GM19467 (cell line): ENCODE data around the gene ANKRD13A.

Source experiments
- ATAC-seq: cut with Tn5 transposase; IDR thresholded peaks from one replicate; pipeline ENCODE4 v1.9.1; 2021; ENCODE audit warnings: mild to moderate bottlenecking, moderate library complexity; ENCODE audit not compliant: unreplicated experiment

The ANKRD13A gene

DNA sequence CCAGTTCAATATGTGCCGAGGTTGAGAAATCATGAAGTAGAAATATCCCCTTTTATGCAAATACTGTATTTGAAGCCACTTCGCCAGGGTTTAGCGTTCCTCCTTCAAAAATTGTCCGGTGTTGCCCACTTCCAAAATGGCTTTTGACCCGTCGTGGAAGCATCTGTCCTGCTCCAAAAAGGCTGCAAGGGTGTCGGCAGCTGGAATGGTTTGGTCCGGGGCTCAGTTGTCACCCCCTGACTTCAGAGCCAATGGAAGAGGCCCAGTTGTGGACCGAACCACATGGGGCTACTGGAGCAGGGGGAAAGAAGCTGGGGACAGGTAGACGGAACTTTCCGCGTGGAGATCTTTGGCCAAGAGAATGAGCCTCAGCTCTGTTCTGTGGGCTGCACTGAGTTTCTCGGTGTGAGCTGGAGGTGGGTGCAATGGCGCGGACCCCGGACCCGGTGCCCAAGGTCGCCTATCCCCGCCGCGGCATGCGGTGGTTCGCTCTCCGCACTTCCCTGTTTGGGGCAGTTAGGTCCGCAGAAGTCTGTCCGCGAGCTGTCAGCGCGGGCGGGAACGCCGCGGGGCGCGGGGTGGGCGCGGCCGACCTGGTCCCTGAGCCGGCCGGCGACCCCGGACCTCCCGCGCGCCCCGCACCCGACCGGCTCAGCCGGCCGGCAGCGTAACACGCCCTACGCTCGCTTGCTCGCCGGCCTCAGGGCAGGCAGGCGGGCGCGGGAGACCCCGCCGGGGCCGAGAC is at the start of gene ANKRD13A:
Gene ANKRD13A, plus strand, starts transcription at position 527 of the 745 bp plus-strand sequence. CDS start 259 bp downstream, outside the sequence.
- ATAC-seq = peak; percentile 50

DNA sequence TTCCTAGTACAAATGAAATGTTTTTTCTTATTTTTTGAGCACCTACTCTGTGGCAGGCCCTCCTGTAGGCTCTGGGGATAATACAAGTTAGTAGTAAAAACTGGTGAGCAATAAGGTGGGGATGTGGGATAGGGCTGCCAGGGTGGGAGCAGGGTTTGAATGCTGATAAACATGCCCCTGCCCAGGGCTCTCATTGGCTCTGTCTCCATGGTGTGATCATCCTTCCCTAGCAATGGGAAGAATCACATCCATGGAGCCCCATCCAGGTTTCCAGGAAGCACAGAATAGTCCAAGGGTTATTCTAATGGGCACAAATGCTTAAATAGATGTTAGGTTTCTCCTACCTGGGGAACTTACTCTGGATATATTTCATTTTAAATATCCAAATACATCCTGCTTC is 48.6 kb upstream of the ANKRD13A start:
- ATAC-seq = no peak

DNA sequence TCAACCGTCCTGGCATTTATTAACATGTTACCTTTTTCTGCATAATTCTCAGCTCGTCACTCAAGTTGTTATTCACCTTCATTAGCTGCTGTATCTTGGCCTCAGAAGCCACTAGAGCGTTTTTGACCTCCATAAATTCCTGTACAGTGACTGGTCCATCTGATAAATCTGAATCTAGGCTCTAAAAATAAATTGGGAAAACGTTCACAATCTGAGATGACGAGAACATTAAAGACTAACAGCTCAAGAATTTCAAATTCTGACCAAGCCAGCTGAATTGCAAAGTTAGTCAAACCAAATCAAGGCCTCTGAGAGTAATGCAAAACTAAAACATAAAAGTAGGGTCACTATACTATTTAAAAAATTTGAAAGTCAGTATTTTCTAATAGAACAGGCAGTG is 48.1 kb upstream of the ANKRD13A start:
- no peak for ATAC-seq

DNA sequence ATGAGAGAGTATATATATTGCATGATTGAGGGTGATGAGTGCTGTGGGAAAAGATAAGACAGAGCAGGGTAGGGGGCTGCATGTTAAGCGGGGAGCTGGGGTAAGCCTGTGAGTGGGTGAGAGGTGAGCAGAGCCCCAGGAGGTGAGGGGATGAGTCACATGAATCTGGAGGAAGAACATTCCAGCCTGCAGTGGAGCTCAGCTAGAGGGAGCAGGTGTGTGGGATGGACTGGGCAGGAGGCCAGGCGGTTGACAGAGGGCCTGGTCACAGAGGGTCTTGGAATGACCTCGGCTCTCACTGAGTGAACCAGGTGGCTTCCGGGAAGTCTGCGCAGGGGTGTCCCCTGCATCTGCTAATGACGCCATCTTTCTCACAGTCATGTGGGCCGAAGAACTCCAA is 47.5 kb upstream of the ANKRD13A start:
- no peak for ATAC-seq

DNA sequence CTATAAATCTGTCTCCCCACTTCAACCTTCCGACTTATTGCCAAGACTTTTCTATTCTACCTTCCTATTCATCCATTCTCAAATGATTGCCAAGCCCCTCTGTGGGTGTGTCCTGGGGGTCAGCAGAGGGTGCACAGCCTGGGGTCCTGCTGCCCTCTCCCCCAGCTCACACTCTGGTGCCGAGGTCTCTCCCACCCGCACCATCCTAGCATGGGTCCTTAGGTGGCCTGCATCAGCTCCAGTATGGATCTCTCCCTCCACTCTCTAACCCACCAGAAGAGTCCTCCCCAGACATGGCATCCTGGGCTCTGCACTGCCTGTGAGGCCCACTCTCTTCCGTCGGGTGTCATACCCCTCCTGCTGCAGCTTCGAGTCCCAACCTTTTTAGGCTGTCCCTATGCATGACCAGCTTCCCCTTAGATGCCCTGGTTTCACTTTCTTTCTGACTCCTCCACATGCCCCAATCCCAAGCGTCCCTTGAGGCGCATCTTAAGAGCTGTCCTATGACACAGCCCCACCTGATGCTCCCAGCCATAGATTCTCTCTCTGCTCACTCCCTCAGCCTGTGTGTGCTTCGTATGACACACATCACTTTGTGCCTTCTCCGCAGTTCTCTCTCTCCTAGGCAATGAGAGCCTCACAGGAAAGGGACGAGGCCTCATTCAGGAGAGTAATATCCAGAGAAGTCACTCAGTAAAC is 46.9 kb upstream of the ANKRD13A start:
- no peak for ATAC-seq

DNA sequence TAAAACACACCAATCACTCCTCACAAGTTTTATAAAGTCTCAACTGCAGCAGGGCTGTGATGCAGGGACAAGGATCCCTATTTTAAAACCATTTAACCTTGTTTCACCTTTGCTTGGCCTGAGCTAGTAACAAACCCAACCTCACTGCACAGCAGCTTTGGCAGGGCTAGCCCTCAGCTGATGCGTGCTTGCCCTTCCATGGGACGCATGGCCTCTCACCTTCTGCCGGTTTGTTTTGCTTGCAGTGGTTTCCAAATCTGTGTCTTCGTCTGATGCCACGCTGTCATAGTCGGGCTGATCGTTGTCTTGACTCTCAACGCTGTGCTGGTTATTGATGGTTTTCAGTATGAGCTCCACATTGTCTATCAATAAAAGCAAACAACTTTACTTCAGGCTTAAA is 46.4 kb upstream of the ANKRD13A start:
- ATAC-seq = no peak

DNA sequence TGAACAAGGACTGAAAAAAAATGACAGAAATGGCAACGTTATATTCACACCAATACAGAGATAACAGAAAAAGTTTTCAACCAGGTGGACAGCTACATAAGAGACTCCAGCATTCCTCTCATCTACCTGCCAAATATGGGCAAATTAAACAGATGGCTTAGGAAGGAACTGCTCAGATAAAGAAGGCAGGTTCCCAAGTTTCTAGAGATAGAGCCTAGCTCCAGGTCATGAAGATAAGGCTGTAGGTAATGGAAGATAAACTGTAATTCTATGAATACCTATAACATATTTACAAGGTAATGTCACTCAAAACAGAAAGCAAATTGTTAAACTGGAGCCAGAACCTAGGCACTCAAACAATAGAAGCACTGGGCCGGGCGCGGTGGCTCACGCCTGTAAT is 45.6 kb upstream of the ANKRD13A start:
- no peak for ATAC-seq

DNA sequence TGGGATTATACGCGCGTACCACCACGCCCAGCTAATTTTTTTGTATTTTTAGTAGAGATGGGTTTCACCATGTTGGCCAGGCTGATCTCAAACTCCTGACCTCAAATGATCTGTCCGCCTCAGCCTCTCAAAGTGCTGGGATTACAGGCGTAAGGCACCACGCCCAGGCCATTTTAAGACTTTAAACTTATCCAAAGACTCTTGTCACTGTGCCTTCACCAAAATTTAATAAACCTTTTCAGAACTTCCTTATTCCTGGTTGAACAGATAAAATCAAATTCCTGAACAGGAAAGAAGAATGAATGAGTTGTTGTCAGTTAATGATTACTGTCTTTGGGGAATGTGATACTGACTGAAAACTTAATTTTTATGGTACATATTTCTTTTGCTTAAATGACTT is 40.9 kb upstream of the ANKRD13A start:
- ATAC-seq = no peak

DNA sequence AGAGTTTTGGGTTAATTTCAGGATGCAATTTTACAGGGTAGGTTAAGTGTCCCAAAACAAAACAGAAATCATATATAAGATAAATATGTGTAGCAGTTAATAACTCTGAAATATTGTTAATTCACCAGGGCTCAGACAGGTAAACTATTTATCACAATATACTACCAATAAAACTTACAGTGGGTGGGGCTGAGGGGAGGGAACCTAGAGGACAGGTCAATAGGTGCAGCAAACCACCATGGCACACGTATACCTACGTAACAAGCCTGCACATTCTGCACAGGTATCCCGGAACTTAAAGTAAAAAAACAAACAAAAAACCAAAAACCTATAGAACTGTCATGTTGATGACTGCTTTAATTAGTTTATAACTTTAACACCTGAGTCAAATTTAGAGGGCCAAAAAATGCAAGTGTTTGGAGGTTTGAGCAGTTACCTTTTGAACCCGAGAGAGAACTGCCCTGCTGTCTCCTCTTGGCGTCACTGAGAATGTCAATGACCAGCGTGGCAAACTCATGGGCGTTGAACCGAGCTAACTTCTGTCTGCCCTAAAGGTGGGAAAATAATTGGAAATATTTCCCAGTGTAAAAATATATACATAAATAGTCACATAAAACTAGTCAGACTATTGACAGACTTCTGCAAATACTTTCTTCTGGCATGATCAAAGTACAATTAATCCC is 39.7 kb upstream of the ANKRD13A start:
- no peak for ATAC-seq

DNA sequence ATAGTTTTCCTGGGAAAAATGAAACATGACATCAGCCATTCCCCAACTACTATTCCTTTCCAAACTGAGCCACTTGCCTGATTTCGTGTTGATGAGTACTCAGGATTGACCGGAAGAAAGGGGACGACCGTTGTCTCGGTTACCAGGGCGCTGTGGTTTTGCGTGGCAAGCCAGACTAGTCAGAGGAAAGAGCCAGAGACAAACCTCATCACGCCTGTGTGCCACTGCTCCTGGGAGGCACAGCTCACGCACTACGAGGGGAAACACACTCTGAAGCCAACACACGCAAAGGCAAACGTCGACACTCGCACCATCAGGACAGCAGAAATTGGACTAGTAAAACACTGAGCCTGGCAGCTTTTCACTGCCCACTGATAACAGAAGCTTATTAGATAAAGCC is 38.0 kb upstream of the ANKRD13A start:
- no peak for ATAC-seq

DNA sequence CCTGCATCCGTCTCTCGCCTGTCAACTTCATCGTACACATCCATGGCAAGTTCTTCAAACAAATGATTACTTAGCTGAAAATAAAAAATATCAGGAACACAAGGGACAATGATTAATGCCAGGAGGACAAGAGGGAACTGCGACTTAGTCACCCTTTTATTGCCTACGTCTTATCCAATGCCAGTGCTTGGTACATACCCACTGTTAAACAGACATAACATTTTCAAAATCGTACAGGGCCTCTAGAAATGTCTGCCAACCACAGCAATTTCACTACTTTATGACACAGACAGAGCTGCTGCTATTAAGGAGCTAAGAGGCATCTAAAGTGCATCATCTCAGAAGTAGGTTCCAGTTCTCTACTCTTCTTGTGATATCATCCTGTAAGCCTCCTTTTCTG is 37.6 kb upstream of the ANKRD13A start:
- ATAC-seq = no peak

DNA sequence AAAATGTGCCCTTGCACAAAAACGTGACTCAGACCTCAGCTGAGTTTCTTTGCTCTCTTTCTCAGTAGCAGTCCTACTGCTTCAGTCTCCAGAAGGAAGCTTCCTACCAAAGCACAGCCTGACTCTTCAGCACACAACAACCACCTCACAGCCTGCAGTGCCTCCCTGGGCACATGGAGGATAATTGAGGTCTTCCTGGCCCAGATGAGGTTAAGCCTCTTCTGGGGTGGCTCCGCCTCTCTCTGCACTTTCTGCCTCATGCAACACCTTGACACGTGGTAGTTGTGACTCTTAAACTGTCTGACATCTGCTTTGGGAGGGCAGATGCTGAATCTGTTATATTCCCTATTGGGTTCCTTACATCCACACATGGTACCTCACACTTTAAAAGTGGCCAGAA is 36.8 kb upstream of the ANKRD13A start:
- ATAC-seq = no peak

DNA sequence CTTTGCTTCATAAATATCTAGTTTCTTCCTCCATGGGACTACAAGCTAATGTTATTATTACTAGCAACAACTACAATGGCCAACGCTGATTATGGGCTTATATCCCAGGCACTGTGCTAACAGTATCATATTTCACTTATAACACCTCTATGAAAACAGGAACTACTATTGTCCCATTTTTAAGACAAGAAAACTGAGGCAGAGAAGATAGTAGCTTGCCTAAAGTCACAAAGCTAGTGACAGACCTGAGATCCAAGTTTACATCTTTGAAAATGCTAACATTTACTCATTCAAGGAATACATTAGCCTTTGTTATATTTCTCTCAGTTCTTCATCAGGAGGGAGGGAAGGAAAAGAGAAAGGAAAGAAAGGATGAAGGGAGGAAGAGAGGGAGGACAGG is 35.9 kb upstream of the ANKRD13A start:
- ATAC-seq = no peak

DNA sequence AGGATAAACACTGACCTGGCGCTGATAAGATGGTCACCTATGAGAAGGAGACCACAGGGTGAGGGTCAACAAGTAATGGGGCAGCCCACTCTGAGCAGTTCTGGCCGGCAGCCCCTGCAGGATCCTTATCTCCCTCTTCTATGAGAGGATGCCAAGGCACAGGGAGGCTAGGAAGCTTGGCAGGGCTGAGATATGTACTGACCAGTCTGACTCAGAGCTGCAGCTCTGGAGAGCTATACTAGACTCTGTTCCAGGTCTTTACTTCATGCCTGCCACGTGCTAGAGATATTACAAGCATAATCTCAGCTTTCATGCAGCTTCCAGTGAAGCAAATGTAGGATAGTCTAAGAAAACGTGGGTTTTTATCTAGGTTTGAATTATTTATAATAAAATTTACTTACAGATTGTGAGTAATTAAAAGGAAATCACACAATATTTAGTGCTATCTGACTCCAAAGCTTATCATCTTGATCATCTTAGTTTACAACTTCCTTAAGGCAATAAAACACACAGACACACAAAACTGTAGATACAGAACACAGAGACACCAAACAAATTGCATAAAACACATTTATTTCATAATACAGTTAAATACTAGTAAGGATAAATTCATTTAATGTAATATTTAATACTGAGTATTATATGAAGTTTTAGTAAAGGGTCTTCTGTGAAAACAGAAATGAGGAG is 35.3 kb upstream of the ANKRD13A start:
- no peak for ATAC-seq

DNA sequence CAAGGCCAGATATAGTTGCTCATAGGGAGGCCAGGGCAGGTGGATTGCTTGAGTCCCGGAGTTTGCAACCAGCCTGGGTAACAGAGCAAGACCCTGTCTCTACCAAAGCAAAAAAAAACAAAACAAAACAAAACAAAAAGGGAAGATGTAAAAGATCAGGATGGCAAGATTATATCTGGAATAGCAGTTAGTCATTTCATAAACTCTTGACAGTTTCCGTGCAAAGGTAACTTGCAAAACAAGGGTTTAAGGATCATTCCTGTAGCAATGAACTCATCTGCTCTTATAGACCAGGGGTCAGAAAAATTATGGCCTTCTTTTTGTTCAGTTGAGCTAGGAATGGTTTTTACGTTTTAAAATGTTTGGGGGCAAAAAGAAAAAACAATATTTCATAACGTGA is 32.7 kb upstream of the ANKRD13A start:
- ATAC-seq = no peak

DNA sequence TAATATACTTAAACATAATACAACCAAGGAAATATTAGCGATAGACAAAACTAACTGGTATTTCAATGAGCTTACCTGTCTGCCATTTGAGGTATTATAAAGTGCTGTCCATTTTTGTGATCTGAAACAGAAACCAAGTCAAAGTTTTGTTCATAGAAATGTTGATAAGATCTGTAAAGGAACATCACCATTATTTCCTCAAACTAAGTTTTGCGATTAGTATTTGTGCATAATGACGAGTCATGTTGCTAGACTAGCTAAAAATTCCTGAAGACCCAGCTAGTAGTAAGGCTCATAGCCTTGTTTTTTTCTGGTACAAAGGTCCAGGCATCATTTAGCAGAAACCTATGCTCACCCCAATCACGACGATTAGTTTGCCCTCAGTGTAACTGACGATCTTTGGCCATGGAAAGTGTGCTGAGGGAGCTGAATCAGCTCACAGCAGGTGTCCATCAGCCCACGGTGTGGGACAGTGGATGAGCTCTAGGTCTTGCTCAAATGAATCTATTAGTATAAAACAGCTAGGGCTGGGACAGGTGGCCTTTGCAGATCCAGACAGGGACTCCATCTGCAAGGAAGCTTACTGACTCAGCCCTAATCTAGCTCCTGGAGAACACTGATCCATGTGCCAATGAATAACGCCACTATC is 31.7 kb upstream of the ANKRD13A start:
- ATAC-seq = no peak

DNA sequence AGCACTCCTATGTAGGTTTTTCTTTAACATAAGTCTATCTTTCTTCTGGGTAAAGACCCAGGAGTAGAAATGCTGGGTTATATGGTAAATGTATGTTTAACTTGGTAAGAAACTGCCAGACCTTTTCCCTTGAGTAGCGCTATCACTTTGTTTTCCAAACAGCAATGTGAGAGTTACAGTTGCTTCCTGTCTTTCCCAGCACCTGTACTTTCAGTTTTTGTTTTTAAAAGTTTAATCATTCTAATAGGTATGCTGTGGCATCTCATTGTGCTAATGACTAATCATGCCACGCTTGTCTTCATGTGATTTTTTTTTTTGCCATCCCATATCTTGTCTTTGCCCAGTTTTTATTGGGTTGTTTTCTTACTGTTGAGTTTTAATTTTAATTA is 31.2 kb upstream of the ANKRD13A start:
- ATAC-seq = no peak

DNA sequence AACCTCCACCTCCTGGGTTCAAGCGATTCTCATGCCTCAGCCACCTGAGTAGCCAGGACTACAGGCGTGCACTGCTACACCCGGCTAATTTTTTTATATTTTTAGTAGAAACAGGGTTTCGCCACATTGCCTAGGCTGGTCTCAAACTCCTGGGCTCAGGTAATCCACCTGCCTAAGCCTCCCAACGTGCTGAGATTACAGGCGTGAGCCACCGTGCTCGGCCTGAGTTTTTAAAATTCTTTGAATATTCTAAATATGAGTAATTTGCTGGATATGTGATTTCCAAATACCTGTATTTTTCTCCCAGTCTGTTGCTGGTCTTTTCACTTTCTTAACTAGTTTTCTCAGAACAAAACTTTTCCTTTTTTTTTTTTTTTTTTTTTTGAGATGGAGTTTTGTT is 30.4 kb upstream of the ANKRD13A start:
- no peak for ATAC-seq

DNA sequence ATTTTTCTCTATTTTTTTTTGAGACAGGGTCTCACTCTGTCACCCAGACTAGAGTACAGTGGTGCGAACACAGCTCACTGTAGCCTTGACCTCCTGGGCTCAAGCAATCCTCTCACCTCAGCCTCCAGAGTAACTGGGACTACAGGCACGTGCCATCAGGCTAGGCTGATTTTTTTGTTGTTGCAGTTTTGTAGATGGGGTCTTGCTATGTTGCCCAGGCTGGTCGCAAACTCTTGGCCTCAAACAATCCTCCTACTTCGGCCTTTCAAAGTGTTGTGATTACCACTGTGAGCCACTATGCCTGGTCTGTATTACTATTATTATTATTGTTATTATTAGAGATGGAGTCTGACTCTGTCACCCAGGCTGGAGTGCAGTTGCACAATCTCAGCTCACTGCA is 26.4 kb upstream of the ANKRD13A start:
- ATAC-seq = no peak

DNA sequence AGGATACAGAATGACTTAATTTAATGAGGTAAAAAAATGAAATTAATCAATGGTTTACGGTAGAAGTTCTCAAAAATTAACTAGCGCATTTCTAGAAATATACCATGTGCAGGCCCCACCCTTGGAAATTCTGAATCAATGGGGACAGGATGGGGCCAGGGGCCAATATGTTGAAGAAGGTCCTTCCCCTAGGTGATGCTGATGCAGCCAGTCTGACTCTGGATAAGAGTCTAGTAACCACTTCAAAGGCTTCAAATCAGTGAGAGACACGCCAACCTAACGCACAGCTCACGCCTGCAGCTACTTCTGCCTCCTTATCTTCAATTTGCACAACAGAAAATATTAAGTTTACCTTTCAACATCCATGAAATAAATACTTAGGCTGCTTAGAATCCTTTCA is 17.9 kb upstream of the ANKRD13A start:
- no peak for ATAC-seq

DNA sequence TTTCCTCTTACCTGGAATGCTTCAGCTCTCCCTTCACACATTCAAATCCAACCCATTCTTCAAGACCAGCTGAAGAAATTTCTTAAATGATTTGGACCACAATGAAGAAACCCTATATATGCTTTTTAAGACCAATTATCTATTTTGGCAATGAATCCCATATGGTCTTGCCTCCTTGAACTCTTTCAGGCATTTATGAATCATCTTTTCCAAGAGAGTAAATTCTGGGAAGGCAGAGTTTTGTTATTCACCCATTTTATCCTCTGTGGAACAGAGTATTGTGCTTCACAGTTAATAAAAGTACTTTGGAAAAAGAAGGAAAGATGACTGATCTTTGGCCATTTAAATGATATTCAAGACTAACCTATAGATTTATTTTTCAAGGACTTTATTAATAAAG is 17.0 kb upstream of the ANKRD13A start:
- no peak for ATAC-seq
